Hematopoietic multipotent progenitor cell (in vitro differentiated cells): ENCODE data around the gene AAMP. TPM values are rescaled to one million over a fixed set of nuclear protein-coding genes. Genes with fewer than 3 reads are reported as not detected.

Source experiments
- DNase-seq, 3 donors: peaks; one replicate each; pipeline ENCODE4 v3.0.0-alpha.2; 2011 to 2015; ENCODE audit warnings: low read depth in 2 of 3, low spot score in 2 of 3
- total RNA-seq: library from RNA; depleted of rRNA; stranded (reverse); fragments of >200 nt; gene quantifications from one replicate; pipeline ENCODE4 v1.2.3, GENCODE V29; 2012

AAMP gene
- total RNA-seq, 1 donor: 121 TPM

DNA sequence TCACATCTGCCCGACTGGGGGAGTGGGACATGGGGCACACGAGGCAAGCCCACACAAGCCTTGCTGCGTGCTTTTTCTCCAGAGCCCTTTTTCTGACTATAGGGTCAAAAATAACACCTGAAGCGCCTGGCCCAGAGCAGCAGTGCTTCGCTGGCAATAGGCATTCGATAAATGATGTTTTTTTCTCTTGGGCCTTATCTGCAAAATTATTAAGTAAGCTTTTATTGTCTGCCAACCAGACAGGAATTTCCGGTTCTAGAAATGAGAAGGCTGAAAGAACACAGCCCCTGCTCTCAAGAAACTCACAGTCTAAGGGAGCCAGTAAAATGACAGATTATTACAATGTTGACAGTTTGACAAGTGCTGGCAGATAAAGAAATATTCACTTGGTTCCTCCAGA lies 25.1 kb upstream of the AAMP start:
- DNase-seq: no peak

DNA sequence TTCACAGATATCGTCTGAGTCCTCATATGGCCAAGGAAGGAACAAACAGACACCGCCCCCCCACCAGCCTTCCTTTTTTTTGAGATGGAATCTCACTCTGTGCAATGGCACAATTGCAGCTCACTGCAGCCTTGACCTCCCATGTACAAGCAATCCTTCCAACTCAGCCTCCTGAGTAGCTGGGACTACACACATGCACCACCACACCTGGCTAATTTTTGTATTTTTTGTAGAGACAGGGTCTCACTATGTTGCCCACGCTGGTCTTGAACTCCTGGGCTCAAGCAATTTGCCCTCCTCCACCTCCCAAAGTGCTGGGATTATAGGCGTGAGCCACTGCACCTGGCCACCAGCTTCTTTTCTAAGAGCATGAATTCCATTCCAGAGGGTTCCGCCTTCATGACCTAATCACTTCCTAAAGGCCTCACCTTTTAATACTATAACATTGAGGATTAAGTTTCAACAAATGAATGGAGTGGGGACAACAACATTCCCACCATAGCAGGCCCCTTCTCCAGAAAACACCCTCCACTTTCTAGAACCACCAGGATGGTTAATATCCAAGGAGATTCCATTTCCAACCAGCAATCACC lies 24.6 kb upstream of the AAMP start:
- no peak for DNase-seq

DNA sequence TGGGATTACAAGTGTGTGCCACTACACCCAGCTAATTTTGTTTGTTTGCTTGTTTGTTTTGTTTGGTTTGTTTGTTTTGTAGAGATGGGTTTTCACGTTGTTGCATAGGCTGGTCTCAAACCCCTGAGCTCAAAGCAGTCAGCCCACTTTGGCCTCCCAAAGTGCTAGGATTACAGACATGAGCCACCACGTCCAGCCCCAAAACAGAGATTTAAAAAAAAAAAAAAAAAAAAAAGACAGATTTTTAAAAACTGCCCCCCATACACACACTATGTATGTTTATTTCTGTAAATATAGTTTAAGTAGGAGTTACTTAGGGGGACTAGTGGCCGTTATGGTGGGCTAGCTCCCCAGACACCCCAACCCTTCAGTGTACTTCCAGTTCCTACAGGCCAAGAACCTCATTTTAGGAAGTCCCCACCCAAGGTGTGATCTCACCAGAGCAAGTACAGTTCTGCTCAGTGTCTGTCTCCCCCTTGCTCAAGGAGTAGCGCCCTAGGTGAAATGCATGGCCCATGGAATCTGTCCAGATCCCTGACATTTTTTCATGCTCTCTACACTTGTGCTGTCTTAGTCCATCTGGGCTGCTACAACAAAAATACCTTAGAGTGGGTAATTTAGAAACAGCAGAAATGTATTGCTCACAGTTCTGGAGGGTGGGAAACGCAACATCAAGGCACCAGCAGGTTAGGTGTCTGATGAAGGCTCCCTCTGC lies 23.9 kb upstream of the AAMP start:
- DNase-seq: no peak

DNA sequence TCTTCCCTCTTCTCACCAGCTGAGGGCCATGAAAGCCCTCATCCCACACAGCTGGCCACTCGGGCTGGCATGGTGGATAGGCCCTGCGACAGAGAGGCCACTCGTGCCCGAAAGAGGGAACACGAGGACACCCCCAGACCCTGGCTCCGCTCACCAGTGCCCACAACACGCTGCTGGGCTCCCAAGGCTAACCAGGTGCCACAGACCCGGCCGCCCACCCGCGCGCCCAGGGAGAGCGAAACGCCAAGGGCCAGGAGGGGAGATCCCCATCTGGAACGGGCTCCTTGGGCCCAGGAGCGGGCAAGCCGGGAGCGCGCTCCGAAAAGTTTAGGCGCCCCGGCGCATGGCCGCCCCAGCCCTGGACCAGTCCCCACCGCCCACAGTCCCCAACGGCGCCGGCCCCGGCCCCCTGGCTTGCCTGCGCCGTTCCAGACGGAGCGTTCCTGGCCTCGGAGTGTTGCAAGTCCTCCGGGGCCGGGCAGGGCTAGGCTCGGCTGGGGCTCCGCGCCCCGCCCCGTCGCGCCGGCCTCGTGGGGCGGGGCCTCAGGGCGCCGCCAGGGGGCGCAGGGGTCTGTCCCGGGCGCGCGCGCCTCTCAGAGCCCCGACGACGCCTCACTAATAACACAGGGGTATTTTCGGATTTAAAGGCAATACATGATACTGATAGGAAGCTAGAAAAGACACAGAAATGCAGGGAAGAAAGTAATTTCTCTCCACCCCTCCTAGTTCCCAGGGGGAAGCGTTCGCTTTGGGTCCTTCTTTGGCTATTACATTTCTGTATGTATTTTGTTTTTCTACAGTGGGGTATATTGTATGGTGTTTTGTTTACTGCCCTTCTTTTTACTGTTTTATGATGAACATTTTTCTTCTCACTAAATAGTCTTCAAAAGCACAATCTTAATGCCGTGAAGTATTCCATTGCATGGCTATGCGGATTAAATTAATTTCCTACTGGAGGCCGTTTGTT lies 22.4 kb upstream of the AAMP start, which contains the start of gene TMBIM1:
TSS of gene TMBIM1 (minus strand) at position 456 of the 967 bp plus-strand sequence. CDS start 10,362 bp downstream, outside the sequence.
- peak; percentile 76 to 83 (median 79) for DNase-seq

DNA sequence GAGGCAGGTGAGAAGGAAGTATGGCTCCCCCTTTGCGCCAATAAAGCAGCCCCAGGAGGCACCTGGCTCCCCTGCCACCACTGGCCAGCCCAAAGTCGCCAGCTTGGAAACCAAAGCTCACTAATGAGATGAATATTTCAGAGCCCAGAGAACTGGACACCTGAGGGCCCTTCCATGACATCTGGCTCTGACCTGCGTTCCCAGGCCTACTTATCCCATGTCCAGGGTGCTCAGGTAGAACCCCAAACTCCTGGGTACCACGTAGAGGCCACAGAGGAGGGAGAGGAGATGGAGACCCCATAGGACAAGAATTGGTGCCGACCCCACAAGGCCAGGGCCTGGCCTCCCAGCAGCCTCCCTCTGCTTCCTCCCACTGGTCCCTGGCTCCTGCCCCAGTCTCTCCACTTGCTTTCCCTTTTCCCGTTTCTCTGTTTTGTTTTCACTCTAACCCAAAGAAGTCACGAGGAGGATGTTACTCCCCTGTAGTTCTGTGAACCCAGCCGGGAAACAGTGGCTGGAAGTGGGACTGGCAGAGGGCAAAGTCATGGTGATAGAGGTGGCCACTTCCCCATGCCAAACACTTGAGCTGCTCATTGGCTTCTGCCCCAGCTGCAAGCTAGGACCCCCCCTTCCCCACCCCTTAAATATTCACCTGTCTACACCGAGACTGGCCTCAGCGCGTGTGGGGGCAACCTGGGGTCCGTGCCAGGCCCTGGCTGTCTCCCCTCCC lies 21.5 kb upstream of the AAMP start:
- peak in 1 of 3 donors; percentile 33 for DNase-seq

DNA sequence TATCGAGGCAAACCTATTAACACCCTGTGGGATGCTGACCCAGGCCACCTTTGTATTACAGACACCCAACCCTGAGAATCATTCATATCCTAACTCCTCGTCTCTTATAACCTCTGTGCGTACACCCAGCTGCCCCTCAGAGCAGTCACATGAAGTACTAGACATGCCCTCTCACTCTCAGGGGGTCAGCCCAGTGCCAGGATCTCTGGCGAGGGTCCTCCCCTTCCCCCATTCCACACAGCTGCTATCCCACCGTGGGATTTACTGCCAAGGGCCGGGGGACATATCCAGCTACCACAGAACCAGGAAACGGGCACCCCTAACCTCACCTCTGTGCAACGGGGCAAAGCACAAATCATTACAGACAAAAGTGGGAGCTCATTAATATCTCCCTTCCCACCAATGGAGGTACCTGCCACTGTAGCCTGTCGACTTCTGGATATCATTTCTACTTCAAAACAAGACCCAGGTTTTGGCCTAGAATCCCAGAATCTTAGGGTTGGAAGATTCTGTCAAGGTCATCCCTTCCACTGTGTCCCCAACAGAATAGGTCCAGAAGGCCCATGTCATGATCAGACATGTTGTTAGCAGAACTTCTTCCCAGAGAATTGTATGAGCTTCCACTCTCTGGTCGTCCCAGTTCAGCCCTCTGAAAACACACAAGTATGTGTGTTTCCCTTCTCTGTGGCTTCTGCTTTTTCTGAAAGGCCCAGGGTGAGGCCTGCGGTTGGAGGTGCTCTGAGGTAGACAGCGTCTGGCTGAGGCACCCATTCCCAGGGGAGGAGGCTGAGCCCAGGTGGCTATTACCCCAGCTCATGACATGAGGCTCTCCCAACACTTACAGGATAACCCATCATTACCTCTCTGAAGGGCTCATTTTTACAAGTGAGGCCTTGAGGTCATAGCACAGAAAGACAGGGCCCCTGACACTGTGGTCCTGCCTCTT lies 20.7 kb upstream of the AAMP start:
- DNase-seq: peak in 2 of 3 donors; percentile 55 to 69

DNA sequence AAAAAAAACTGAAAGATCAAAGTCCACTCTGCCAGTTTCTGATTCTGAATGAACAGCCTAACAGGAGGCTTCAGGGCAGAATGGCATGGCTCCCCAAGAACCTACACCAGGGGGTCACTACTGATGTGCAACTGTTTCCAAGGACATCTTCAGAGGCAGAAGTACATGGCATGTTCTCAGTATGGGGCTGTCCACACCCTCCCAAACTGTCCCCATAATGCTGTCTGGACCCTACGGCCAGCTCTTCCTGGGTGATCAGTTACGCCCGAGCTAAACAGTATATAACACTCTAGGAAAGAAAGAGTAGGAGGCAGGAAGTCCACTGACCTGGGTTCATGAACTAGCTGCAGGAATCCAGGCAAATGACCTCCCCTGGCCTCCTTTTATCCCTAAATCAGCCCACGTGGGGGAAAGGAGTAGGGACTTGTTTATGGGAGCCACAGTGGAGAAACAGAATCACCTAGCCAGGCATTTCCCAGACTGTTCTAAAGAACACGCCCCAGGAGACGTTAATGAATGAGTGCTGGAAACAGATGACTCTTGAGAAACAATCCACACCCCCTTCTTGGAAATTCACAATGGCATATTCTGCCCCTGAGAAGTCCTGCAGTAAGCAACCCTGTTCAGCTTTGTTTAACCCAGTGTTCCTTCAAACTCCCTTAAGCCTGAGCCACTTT lies 19.8 kb upstream of the AAMP start:
- no peak for DNase-seq

DNA sequence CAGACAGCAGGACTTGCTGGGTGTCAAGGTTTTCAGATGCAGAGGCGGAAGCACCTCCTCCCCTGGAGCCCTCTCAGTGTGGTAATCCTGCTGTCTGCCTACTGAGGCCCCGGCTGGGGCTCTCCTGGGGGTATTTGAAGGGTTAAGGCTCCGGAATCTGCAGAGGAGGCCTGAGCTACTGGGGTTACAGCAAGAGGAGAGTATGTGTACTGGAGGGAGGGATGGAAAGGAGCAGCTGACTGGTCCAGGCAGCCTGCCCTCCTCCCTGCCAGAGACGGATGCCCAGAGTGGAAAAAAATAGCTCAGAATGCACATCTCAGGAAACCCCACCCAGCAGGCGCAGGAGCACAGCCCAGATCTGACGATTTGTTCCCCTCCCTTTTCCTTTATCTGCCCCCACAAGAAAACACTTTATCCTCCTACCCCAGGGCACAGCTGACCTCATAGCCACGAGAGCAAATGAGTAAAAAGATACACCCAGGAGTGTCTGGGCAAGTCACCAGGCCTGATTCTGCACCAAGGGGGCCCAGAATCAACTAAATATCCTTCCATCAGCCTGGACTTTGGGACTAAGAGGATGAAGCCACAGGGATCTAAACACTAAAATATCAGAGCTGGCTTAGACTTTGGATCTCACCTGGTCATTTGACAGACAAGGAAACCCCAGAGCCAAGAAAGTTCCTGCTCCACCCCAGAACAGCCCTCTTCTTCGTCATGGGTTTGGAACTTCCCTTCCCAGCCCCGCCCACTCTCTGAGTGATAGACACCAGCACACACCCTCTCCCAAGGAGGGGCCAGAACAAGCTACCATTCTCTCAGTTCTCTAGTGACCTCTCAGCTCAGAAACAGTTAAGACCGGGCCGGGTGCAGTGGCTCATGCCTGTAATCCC lies 16.9 kb upstream of the AAMP start:
- peak; percentile 64 to 94 (median 93) for DNase-seq

DNA sequence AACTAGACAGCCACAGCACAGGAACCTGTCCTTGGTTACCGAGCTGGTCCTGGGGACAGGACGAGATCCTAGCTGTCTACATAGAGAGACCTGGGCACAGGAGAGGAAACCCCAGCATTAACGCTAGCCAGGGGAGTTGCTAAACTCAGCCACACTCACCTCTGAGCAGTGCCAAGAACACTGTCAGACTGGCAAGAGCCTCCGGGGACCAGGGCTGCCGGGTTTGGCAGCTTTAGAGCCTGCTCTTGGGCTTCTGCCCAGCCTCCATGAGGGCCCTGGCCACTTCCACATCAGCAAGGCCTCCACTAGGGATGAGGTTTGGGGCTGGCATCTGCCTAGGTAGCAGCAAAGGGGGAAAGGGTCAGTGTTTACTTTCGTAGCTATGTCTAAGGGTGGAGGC lies 15.7 kb upstream of the AAMP start:
- DNase-seq: no peak

DNA sequence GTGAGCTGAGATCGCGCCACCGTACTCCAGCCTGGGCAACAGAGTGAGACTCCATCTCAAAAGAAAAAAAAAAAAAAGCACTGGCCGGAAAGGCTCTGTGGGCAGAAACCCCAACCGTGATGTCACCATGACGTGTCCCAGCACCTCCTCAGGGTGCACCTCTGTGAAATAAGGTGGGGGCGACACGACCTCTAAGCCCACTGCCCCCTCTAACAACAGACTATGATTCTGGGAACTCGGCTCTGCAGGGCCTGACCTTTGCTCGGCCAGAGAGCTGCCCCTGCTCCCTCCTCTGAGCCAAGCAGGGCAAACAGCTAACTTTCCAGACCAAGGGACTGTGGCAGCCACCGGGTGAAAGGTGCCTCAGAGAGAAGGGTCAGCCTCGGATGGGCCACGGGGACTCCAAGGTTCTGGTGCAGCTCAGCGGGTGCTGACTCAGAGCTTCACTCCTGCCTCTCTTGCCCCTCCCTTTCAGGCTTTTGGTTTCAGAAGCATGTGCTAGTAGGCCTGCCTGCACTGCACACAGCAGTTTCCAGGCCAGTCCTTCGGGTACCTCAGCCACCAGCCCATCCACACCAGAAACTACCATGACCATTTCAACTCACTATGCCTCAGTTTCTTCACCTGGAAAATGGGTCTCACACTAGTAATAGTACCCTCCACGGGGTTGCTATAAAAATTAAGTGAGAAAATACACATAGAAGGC lies 14.3 kb upstream of the AAMP start:
- no peak for DNase-seq

DNA sequence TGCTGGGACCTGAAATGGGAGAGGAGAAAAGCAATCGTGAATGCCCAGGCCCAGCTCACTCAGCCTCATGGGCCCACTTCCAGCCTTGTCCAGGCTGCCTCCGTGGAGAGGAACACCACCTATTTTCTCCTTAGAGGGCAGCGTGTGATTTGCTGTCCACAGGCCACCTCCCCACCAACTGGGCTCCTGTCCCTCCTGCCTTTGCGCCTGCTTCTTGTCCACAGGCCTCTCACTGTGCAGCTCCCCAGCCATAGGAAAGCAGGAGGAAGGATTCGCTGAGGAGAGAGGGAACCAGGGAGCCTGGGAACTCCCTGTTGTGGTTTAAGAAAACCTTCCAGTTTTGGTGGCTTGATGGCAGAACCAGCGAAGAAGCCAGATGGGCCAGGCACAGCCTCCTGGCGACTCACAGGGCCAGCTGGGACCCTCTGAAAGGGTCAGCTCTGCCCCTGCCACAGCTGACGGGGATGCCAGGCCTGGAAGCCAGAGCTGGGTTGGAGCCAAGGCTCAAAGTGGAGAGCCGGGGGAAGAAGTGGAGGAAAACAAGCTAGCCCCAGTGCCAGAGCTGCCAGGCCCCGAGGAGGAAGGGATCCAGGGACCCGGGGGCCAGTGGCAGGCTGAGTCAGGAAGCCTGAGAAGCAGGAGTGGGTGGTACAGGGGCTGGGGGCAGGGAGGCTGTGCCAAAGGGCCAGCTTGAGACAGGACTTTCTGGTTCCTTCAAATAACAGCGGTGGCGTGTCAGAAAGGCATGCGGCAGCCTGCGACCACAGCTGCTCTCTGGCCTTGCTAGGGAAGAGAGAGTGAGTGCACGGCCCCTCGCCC lies 12.4 kb upstream of the AAMP start:
- no peak for DNase-seq

DNA sequence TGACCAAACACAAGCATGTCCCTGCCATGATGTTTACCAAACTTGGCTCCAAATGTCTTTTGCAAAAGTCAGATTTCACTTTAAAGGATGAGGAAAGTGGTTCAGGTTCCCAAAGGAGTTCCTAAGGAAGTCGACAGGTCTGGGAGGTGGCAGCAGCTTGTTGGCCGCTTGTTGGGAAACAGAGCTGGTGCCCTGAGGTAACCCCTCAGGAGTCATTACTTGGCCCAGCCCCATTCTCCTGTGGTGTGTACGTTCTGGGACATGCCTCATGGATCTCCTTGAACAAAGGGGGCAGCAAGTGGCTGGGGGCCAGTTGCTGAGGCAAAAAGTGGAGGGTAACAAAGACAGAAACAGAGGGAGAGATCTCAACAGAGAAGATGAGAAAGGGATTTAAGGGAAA lies 11.5 kb upstream of the AAMP start:
- DNase-seq: no peak

DNA sequence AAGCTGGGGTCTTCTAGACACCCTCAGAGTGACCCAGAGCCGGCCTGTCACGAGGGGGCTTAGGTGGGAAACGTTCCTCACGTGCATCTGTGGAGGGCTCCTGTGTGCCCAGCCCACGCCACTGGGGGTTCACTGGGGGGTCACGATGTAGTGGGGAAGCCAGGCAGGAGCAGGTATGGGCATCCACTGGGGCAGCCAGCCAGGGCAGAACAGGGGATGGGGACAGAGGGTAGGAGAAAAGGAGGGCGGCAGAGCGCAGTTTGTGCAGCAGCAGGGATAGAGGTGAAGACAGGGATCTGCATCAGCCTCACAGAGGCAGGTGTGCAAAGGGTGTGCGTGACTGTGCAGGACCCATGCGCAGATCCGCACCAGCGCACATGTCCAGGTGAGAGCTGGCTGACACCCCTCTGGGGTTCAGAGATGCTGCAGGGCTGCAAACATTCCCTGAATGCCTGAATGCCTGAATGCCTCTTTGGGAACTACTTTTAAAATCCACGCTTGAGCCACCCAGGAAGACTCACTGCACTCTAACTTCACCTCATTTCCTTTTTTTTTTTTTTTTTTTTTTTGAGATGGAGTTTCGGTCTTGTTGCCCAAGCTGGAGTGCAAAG lies 10.4 kb upstream of the AAMP start:
- no peak for DNase-seq

DNA sequence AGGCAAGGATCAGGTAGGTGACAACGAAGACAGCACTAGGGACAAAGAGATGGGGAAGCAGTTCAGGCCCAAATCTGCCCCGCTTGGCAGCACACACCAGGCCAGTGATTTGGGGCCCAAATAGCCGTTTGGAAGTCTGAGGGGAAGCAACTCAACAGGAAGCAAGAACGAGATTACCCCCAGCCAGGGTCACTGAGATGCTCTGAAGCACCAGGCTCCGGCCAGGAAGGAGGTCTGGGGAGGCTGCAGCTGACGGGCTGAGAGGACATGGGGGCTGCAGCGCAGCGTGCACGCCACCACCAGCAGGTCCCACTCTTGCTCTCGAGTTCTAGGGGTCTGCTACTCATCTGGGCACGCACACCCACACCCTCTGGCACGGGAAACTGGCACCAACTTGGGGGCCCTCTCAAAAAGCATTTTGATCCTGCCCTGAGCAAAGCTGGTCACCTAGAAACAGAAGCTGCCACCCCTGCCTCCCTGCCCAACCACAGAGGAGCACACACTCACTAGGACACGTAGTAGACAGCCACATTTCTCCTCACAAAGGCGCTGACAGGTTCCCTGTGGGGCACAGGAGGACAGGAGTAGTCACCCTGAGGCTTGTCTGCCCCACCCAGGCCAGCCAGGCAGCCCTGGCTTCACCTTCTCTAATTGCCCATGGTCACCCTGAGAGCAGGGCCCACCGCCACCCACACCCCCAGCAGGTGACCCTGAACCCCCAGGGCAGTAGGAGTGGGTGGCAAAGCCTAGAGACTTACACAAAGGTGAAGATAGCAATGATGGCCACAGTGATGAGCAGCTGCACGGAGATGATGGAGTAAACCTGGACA lies 8.8 kb upstream of the AAMP start:
- no peak for DNase-seq

DNA sequence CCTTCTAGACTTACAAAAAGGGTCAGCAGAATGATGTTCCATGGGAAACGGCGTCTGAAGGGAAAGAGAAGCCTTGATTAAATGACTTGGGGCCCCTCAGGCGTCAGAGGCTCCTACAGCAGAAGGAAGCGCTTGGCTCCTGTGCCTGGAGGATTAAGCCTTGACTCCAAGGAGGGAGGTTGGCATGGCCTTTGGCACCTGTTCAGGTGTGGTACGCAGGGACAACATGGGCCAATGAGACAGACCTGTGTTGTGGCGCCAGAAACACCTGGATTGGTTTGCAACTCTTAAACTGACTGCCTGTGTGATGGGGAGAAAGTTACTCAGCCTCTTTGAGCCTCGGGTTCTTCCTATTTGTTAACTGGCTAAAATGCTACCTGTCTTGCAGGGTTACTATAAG lies 8.0 kb upstream of the AAMP start:
- DNase-seq: no peak
